Activated CD4-positive, alpha-beta T cell treated with anti-CD3 and anti-CD28 coated beads, Interleukin-10, Interleukin-2, amounts not matched to agents 100 ng/mL and 50 ng/mL, durations not matched to agents 16 hours and 8 hours (primary cell): Measurements from ENCODE around the gene OSBPL2.

ENCODE experiments used
- DNase-seq: peaks from one replicate; pipeline ENCODE4 v3.0.0-alpha.2; 2020

The OSBPL2 gene

DNA sequence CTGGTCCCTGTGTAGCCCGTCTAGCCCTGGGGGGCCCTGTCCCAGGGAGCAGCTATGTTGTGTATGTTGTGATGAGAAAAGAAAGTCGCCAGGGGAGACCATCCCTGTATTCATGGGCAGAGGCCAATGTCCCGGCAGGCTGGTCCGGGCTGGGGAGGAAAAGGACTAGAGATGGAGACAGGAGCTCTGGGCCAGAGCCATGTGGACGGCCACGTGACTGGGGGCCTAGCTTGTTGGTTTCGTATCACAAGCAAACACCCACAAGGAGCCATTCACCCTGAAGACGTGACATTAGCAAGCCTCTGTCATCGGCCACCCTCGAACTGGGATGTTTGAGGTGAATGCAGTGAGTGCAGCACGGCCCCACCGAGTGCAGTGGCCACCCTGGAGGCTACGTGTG lies 15.3 kb upstream of the OSBPL2 start:
- DNase-seq, result no peak

DNA sequence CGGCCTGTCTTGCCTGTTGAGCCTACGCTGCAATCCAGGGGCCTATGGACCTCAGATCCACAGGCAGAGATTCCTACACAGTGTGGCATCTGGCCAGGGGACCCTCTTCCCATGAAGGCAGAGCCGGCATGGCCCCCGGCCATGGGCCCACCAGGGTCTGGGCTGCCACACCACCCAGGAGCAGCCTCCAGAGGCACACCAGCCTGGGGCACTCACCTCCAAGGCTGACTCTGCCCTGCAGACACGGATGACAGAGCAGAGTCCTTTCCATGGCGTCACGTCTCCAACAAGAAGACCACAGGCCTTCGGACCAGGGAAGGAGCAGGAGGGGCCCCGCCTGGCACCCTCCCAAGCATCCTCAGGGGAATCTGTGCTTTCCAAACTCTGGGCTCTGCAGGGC lies 14.8 kb upstream of the OSBPL2 start:
- no peak for DNase-seq

DNA sequence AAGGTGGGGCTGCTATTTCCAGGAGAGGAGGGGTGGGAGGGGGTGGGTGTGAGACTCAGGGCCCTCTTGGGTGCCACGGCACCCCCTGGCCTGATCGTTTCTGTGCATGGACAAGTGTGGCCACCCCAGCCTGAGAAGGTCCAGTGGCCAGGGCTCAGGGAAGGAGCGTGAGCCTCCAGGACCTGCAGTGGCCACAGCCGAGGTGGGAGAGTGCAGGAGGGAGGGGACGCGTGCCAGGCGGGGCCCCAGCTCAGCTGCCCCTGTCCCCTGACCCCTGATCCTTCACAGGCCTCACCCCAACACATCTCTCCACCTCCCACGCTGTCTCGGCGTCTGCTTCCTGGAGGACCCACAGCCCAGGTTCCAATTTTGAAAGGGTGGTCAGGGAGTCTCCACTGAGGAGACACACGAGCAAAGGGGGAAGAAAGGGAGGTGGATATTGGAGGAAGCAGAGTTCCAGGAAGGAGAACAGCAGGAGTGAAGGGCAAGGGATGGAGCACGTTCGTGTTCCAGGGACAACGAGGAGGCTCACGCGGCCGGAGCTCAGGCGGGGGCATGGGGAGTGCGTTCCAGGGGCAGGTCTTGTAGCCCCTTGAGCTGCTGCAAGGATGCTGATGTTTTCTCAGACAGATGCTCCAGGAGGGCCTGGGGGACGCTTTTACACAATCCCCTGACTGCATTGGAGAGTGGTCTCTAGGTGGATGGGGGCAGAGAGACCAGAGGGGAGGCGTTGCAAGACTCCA lies 14.0 kb upstream of the OSBPL2 start:
- no peak for DNase-seq

DNA sequence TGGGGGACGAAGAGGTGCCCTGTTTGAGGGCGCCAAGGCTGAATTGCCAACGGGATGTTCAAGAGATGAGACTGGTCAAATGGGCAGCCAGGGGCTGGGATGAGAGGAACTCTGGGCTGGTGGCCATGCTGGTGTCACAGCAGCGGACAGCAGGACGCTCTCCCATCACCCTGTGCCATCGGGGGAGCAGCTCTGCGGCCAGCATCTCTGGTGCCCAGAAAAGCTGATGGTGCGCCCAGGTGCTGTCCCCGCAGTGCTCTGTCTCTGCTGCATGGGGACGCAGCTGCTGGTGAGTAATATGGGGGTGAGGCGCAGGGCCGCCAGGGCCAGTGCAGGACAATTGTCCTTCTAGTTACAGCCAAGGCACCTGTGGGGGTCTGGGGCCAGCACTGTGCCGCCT lies 13.3 kb upstream of the OSBPL2 start:
- no peak for DNase-seq

DNA sequence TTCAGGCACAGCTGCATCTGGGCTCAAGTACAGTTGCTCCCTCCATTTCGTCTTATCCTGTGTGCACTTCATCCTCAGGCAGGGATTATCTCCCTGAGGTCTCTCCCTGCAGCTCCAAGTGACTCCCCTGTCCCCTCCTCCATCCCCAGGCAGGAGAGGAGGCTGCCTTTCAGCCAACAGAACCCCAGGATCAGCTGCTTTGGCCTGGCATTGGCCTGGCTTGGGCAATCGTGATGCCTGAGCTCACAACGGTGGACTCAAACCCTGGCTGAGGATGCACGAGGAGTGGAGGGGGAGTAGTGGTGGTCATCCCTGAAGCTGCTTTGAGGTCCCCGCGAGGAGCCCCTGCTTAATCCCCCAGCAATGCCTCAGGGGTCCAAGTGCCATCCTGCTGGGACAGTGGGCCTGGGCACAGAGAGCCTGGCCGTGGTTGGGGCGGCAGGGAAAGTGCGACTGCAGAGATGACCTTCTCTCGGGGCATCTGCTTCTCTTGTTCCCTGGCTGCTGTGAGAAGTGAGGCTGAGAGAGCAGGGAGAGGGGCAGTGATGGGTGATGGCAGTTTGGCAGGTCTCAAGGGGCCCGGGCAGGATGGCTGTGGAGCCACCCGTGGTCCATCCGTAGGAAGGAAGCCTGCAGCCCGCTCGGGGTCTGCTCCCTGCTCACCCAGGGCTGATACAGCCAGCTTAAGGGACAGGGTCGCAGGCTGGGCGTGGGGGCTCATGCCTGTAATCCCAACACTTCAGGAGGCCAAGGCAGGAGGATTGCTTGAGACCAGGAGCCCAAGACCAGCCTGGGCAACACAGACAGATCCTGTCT lies 12.3 kb upstream of the OSBPL2 start:
- no peak for DNase-seq

DNA sequence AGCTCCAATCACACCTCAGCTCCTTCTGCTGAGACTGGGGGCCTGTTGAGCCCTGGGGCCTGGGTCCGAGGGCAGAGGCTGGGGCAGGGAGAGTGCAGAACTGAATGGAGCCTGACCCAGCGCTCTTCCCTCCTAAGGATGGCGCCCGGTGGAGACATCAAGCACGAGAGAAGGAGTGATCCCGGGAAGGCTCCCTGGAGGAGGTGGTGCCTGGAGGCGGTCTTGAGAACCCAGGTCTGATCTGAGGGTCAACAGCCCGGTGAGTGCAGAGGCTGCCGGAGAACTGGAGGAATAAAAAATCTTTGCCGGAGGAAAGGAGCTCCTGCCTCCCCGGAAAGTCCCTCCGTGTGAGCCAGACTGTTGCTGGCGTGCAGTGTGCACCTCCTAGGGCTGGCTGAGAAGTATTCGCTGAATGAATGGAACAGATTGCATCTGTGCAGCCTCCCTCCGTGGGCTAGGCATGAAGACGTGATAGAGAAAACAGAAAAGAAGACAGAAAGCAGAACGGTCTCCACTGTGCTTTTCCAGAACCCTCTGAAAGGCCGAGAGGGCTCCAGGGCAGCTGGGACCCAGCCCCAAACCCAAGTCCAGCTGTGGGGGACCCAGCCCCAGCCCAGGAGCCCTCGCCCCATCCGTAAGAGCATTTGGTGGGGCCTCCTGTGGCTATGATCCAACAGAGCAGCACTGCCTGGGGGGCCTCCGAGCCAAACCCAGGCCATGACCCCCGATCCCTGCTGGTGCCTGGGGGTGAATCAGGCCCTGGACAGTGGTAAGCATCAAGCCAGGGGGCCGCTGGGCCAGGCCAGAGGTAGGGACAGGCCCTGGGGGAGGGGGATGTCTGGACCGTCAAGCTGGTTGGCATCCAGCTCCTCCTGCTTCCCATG lies 11.4 kb upstream of the OSBPL2 start:
- DNase-seq, result no peak

DNA sequence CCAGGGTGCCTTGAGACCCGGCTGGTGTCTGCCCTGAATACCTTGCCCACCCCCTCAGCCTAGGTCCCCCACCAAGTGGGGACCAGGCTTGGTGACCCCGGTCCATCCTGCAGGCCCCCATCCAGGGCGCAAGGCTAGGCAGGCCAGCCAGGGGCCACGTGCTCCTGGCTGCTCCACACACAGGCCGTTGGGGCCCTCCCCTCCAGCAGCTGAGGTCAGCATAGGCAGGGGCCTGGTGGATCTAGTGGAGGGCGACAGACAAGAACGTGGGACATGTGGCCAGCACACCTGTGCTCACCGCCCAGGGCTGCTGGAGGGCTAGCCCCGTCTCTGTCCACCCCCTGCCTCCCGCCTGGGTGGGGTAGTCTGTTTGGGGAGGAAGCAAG lies 10.7 kb upstream of the OSBPL2 start:
- DNase-seq, result no peak

DNA sequence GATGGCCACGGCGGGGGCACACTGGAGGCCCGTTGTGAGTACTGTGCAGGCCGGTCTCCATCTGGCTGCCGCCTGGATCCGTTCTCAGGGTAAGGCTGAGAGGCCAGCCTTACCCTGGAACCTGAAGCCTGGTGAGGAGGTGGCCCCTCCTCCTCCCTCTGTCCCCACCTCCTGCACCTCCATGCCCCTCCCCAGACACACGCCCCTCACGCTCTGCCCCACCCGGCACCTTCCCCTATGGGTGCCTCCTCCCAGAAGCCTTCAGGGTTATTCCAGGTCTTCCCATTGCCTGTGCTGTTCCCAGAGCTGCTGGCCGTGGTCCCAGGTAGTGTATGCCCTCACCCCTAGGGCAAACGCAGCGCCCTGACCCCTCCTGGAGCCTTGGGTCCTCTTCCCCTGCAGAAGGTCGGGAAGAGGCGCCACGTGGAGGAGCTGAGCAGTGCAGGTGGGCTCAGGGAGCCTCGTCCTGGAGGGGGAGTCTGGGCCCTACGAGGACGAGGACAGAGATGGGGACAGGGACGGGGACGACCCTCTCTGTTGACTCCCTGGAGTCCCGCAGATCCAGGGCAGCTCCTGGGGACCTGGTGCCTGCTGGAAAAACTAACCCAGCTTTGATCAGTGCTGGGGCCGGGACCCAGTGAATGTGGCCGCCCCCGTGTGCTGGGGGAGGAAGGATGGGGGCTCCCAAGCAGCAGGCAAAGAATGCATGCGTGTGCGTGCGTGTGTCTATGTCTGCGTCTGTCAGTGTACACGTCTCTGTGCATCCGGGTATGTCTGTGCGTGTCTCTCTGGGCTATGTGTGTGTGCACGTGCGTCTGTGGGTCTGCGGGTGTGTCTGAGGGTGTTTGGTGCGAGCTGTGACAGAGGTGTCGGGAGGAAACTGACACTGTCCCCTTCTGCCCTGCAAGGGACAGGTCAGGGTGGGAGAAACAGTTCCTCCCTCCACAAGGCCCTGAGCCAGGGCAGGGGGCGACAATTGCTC lies 10.1 kb upstream of the OSBPL2 start:
- no peak for DNase-seq

DNA sequence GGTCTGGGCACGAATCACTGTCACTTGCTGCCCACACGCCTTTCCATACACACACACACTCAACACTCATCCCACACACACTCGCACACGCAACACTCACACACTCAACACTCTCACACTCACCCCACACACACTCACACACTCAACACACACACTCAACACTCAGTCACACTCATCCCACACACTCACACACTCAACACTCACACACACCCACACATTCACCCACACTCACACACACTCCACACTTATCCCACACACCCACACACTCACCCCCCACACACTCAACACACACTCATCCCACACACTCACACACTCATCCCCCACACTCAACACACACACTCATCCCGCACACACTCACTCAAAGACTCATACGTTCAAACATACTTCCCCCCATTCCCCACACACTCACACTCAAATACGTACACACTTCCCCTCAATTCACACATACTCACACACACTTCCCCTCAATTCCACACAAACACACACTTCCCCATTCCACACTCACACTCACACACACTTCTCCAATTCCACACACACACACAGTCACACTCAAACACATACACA lies 9.3 kb upstream of the OSBPL2 start:
- no peak for DNase-seq

DNA sequence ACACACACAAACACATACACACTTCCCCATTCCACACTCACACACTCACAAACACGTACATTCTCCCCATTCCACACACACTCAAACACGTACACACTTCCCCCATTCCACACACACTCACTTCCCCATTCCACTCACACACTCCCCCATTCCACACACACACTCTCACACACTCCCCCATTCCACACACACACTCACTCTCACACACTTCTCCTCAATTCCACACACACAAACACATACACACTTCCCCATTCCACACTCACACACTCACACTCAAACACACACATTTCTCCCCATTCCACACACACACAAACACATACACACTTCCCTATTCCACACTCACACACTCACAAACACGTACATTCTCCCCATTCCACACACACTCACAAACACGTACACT lies 8.7 kb upstream of the OSBPL2 start:
- no peak for DNase-seq

DNA sequence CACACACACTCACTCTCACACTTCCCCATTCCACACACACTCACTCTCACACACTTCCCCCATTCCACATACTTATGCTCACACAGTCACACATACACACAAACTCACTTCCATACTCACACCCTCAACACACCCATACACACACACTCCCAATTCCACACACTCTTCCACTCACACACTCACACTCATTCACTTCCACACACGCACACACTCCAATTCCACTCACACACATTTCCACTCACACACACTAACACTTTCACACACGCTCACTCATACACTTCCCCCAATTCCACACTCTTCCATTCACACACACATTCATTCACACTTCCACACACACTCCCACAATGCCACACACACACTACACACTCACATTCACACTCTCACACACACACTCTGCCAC lies 8.0 kb upstream of the OSBPL2 start:
- no peak for DNase-seq

DNA sequence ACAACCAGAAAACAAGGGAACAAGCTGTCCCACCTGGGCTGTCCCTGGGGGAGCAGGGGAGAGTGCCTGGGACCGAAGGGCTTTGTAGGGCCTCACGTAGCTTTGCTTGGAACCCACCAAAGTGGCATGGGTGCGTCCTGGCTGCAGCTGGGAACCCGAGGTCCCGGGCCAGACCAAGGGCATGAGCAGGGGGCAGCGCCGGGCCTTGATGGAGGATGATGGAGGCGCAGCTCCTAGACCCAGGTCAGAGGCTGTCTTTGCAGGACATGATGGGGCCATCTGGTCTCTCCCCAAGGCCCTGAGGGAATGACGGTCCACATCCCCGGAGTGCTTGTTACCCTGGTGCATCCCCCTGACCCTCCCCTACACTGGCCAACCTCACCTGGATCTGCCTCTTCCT lies 7.6 kb upstream of the OSBPL2 start:
- no peak for DNase-seq

DNA sequence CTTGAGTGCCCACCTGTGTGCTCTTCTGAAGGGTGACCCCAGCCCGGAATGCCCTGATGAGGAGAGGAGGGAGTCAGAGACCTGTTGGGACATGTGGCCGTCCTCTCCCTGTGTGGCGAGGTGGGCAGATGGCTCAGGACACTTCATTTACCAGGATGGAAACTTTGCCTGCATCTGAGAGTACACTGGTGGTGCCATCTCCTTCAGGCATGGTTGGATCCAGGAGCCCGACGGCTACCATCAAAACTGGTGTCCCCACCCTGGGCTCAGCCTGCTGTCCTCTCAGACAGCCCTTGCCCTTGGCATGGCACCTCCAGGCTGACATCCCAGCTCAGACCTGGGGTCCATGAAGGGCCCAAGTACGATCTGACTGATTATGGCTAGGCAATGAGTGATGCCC lies 7.0 kb upstream of the OSBPL2 start:
- DNase-seq, result no peak

DNA sequence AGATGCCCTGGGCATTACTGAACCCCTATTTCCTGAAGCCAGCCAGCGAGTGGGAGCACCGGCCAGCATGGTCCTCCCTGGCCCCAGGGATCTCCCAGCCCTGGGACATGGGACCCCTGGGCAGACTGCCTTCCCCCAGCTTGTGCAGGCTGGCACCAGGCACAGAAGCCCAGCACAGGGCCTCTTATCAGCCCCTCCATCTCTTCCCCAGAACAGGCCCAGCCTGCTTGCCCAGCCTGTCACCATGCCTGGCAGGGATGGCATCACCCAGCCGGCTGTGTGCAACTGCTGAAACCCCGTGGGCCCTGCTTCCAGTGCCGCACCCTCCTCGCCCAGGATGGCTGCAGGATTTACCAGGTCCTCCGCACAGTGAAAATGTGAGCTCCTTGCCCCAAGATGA lies 6.1 kb upstream of the OSBPL2 start:
- DNase-seq, result no peak

DNA sequence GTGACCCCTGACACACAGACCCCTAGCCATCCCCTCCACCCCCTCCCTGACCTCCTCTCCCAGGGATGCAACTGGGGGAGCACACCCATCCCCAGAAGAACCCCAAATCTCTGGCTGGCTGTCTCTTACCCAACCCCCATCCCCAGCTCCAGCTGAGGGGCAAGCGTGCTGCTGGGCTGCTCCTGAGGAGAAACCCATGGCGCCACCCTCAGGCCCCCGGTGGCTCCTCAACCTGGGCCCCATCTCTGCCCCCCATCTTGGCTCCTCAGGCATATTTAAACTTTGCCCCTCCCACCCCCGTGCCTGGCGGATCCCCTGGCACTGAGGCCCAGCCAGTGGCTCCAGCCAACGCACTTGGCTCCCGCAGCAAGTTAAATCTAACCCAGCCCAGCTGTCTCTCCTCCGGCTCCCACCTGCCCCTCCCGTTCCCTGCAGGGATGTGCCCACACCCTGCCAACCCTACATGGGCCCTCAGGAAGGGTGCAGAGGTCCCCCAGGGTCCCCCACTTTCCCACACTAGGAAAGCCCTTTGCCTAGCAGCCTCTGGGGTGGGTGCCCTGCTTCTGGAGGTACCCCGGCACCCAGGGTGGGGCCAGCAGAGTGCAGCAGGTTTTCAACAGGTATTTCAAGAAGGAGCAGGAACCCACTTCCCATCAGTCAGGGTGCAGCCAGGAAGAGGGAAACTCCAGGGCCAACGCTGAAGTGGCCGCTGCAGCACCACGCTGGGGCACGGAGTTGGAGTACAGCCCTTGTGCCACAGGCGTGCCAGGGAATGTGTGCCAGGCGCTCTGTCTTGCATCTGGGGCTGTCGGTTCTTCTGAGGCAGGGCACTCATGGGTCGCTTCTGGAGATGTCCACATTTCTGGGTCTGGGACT lies 5.3 kb upstream of the OSBPL2 start:
- no peak for DNase-seq

DNA sequence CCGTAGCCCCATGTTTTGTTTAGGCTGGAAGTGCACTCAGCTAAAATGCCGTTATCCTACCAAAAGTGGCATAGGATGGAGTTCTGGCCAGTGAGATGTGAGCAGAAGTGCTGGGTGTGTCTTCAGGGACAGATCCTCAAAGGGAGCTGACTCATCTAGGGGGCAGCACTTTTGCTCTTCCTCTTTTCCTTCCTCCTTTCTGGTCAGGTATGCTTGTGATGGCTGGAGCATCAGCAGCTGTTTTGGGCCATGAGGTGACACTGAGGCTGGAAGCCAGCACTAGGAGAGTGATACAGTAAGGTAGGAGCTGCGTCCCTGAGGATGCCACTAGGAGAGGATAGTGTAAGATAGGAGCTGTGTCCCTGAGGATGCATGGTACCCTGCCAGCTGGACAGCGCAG lies 4.6 kb upstream of the OSBPL2 start:
- no peak for DNase-seq

DNA sequence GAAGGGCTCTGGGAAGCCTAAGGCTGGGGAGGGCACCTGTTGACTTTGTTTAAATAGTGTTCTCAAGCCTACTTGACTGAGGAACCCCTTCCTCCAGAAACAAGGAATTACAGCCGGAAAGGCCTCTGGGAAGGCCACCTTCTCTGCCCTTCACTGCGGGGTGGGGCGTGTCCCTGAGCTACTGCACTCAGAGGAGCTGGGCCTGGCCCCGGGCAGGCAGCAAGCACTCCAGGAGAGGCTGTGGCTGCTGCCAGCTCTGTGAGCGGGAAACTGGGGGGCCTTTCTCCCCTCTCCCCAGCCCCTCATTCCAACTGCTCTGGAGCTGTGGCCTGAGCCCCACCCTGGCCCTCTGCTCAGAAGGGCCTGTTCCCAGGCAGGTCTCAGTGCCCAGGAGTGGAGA lies 4.0 kb upstream of the OSBPL2 start:
- DNase-seq, result no peak

DNA sequence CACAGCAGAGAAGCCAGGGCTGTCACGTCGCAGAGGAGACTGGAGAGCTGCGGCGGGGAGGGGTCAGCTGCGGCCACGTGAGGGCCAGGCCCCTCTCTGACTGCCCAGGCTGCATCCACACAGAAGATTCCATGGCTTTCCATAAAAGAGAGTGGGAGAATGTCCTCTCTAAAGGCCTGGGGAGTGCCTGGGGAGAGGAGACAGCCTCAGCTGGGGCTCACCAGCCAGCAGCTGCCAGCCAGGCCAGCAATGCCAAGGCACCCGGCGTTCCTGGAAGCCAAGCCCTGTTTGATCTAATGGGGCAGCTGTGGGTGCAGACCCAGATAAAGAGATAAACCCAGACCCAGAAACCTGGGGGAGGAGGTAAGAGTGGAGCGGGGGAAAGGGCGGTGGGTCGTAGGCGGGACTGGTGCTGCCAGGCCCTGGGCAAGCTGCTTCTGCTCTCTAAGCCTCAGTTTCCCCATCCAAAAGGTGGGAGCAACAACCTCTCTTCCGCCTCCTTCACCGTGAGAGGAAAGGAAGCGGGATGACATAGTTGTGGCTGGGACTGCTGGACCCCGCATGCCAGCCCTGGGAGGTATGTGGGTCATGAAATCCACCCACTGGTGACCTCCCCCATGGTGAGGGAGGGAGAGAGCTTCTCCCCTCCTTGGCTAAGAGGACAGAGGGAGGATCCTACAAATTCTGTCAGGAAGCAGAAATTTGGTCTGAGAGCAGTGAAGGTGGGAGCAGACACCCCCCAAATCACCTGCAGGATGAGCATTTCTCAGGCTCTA lies 3.1 kb upstream of the OSBPL2 start:
- DNase-seq, result no peak

DNA sequence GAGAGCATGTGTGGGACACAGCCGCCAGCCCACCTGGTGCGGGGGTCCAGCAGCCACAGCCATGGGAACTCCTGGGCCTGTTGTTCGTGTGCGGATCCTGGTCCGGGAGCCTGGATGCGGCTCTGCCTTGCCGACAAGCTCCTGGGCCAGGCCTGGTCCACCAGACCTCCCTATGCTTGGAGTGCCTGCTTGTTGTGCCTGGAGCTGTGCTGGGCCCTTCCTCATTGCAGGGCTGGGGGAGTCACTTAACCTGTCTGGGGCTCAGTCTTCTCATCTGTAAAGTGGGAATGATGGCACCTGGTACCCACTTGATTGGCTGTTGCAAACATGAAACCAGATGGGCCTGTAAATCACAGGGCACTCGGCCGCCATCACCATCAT lies 2.6 kb upstream of the OSBPL2 start:
- DNase-seq, result no peak

DNA sequence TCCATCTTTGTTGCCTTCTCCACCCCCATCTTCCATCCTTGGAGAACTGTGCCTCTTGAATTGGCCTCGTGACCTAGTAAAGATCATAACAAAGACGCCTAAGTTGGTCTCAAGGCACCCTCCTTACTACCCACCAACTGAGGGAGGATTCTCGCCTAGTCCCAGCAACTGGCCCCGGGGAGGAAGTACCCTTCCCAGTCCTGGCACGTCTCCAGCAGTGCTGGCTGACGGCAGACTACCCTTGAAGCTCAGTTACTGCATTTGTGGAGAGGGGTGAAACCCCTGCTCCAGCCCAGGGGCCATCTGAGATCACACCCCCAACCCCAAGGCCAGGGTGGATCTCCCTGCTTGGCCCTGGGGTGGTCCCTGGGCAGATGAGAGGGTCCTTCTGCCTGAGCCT lies 2.1 kb upstream of the OSBPL2 start:
- no peak for DNase-seq
